WTC11 (cell line): ENCODE measurements around the gene CAVIN1. TPM values are rescaled to one million over a fixed set of nuclear protein-coding genes. Genes with fewer than 3 reads are reported as not detected.

ENCODE experiments used
- ATAC-seq: fragments of 200-7000 bp; cut with Tn5 transposase; 2 replicates; pipeline ENCODE4 v1.10.0; 2021; ENCODE audit warnings: mild to moderate bottlenecking, moderate library complexity
- CTCF ChIA-PET: fragments of 300-600 bp; sonication (Branson Sonifier 250); formaldehyde crosslinking; loops from one replicate; lab custom pipeline; 2021; ENCODE audit warnings: antibody characterized with exemption; lab: Charles Lee
- POLR2A ChIA-PET: fragments of 350-600 bp; sonication (Branson Sonifier 250); formaldehyde crosslinking; loops from one replicate; lab custom pipeline; 2021; ENCODE audit warnings: antibody characterized with exemption; lab: Charles Lee
- DNase-seq: peaks from one replicate; pipeline ENCODE4 v3.0.0; 2021; ENCODE audit warnings: low spot score
- H3K27ac Mint-ChIP-seq: 2 replicates; pipeline ENCODE4 v1.8.0; 2021; ENCODE audit warnings: mixed read lengths
- H3K27me3 Mint-ChIP-seq: 2 replicates; pipeline ENCODE4 v1.8.0; 2021; ENCODE audit warnings: low read depth, mild to moderate bottlenecking, moderate library complexity, mixed read lengths
- H3K36me3 Mint-ChIP-seq: 2 replicates; pipeline ENCODE4 v1.8.0; 2021; ENCODE audit warnings: mixed read lengths
- H3K4me1 Mint-ChIP-seq: 2 replicates; pipeline ENCODE4 v1.8.0; 2022; ENCODE audit warnings: mixed read lengths
- H3K4me3 Mint-ChIP-seq: 2 replicates; pipeline ENCODE4 v1.8.0; 2021; ENCODE audit warnings: mild to moderate bottlenecking, moderate library complexity, mixed read lengths
- H3K9me3 Mint-ChIP-seq: 2 replicates; pipeline ENCODE4 v1.8.0; 2021; ENCODE audit warnings: mixed read lengths
- ATF1 ChIP-seq: sonication (generic); formaldehyde crosslinking; IDR thresholded peaks from 2 replicates; pipeline ENCODE4 v1.8.1; 2023; ENCODE audit warnings: mild to moderate bottlenecking, moderate library complexity, missing genetic modification reagents
- CBFB ChIP-seq: sonication (generic); formaldehyde crosslinking; IDR thresholded peaks from 2 replicates; pipeline ENCODE4 v1.8.1; 2022; ENCODE audit warnings: mild to moderate bottlenecking, low read depth, missing genetic modification reagents
- GABPB1 ChIP-seq: sonication (generic); formaldehyde crosslinking; IDR thresholded peaks from 2 replicates; pipeline ENCODE4 v1.8.1; 2023; ENCODE audit warnings: mild to moderate bottlenecking, missing genetic modification reagents
- NR1H2 ChIP-seq: sonication (generic); formaldehyde crosslinking; IDR thresholded peaks from 2 replicates; pipeline ENCODE4 v1.9.0; 2021; ENCODE audit warnings: mild to moderate bottlenecking, moderate library complexity, missing genetic modification reagents
- NR2C2 ChIP-seq: sonication (generic); formaldehyde crosslinking; IDR thresholded peaks from 2 replicates; pipeline ENCODE4 v1.8.0; 2022; ENCODE audit warnings: mild to moderate bottlenecking, missing genetic modification reagents
- SMAD3 ChIP-seq: sonication (generic); formaldehyde crosslinking; IDR thresholded peaks from 2 replicates; pipeline ENCODE4 v1.8.0; 2022; ENCODE audit warnings: missing genetic modification reagents, mild to moderate bottlenecking, borderline replicate concordance
- TCF7 ChIP-seq: sonication (generic); formaldehyde crosslinking; IDR thresholded peaks from 2 replicates; pipeline ENCODE4 v1.8.0; 2022; ENCODE audit warnings: mild to moderate bottlenecking, low read depth, missing genetic modification reagents, moderate library complexity
- ZNF121 ChIP-seq: sonication (generic); formaldehyde crosslinking; IDR thresholded peaks from 2 replicates; pipeline ENCODE4 v1.8.0; 2023; ENCODE audit warnings: missing genetic modification reagents
- ZNF138 ChIP-seq: sonication (generic); formaldehyde crosslinking; conservative IDR thresholded peaks from 2 replicates; pipeline ENCODE4 v1.8.1; 2022; ENCODE audit warnings: mild to moderate bottlenecking, moderate library complexity, missing genetic modification reagents
- ZNF416 ChIP-seq: fragments of 250-450 bp; sonication (Bioruptor Pico); IDR thresholded peaks from 2 replicates; pipeline ENCODE4 v1.9.0; 2021; ENCODE audit warnings: mild to moderate bottlenecking, inconsistent platforms
- total RNA-seq: library from RNA; stranded (reverse); gene quantifications from 3 replicates; pipeline ENCODE4 v1.2.3, GENCODE V29; 2021
- TF ChIP-seq, protein P1 (sequence below): fragments of 250-450 bp; sonication (Bioruptor Pico); IDR thresholded peaks from 2 replicates; pipeline ENCODE4 v1.9.0; 2021; ENCODE audit warnings: mild to moderate bottlenecking, borderline replicate concordance
- TF ChIP-seq, protein P2 (sequence below): fragments of 250-450 bp; sonication (Bioruptor Pico); conservative IDR thresholded peaks from 2 replicates; pipeline ENCODE4 v1.9.0; 2021; ENCODE audit warnings: mild to moderate bottlenecking
- TF ChIP-seq, protein P3 (sequence below): fragments of 250-450 bp; sonication (Bioruptor Pico); IDR thresholded peaks from 2 replicates; pipeline ENCODE4 v1.8.0; 2021; ENCODE audit warnings: mild to moderate bottlenecking

Gene CAVIN1
- total RNA-seq, 1 experiment from 2014 or later, result 24.6 TPM

DNA sequence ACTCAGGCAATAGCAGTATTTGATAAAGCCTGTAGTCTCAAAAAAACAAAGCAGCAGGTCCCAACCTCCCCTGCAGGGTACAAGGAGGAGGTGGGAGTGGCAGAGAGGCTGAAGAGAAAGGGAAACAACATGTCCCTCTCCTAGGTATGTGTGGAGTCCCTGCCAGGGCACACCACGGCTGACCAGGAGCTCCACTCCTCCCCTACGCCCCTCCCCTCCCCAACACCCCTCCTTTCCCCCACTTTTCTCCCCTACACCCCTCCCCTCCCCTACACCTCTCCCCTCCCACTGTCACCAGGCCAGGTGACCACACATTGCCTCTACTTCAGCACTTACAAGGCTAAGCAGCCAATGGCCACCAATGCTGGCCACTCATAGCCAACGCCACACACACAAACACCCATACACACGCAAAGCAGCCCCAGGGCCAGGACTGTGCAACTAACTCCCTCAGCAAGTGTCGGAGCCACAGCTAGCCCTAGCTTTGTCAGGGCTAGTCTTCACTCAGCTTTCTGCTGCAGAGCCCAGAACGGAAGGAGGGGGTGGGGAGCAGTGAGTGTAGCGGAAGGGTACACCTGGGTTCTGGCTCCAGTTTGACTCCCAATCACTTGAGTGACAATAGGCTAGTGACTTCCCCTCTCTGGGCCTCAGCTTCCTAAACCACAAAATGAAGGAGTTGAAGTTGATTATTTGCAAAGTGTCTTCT, 8.2 kb downstream of the CAVIN1 start (continued):
- TF ChIP-seq ATF1 (CRISPR knock-in tag) (no peak), SMAD3 (CRISPR knock-in tag) (no peak)
- TF ChIP-seq, protein P1, sequence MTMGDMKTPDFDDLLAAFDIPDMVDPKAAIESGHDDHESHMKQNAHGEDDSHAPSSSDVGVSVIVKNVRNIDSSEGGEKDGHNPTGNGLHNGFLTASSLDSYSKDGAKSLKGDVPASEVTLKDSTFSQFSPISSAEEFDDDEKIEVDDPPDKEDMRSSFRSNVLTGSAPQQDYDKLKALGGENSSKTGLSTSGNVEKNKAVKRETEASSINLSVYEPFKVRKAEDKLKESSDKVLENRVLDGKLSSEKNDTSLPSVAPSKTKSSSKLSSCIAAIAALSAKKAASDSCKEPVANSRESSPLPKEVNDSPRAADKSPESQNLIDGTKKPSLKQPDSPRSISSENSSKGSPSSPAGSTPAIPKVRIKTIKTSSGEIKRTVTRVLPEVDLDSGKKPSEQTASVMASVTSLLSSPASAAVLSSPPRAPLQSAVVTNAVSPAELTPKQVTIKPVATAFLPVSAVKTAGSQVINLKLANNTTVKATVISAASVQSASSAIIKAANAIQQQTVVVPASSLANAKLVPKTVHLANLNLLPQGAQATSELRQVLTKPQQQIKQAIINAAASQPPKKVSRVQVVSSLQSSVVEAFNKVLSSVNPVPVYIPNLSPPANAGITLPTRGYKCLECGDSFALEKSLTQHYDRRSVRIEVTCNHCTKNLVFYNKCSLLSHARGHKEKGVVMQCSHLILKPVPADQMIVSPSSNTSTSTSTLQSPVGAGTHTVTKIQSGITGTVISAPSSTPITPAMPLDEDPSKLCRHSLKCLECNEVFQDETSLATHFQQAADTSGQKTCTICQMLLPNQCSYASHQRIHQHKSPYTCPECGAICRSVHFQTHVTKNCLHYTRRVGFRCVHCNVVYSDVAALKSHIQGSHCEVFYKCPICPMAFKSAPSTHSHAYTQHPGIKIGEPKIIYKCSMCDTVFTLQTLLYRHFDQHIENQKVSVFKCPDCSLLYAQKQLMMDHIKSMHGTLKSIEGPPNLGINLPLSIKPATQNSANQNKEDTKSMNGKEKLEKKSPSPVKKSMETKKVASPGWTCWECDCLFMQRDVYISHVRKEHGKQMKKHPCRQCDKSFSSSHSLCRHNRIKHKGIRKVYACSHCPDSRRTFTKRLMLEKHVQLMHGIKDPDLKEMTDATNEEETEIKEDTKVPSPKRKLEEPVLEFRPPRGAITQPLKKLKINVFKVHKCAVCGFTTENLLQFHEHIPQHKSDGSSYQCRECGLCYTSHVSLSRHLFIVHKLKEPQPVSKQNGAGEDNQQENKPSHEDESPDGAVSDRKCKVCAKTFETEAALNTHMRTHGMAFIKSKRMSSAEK (CRISPR knock-in tag), result no peak

DNA sequence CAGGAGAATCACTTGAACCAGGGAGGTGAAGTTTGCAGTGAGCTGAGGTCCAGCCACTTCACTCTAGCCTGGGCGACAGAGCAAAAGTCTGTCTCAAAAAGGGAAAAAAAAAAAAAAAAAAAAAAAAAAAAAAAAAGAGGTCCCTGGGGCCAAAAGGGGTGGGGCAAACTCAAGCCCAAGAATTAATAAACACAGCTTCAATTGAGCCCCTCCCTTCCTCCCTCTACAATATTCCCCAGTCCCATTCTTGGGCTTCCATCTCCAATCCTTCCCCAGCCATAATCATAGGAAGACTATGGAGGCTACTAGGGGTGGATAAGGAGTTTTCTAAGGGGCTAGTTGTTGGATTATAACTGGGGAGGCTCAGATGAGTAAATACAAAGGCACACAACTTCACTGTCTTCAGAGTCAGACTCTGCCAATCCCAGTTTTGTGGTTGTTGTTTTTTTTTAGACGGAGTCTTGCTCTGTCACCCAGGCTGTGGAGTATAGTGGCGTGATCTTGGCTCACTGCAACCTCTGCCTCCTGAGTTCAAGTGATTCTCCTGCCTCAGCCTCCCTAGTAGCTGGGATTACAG, 9.5 kb downstream of the CAVIN1 start:
- DNase-seq, result no peak
- Mint-ChIP-seq H3K27ac (no peak overlapping the region), H3K36me3 (no peaks in the 10 kb centered on the region), H3K27me3 (no peaks in the 10 kb centered on the region), H3K4me1 (peaks cover 9% of the 10 kb centered on the region), H3K4me3 (no peak overlapping the region), H3K9me3 (no peaks in the 10 kb centered on the region)
- ChIA-PET POLR2A (interaction anchor here (0.8 kb wide), 1 partner anchor 9 kb away, joined by 3 read pairs; no protein-coding TSS in a partner anchor), CTCF (interaction anchor here (0.6 to 1.6 kb wide), 3 partner anchors 114 to 253 kb away, joined by 3 to 6 read pairs (median 3); no protein-coding TSS in a partner anchor)
- no peak for TF ChIP-seq GABPB1 (CRISPR knock-in tag)
- TF ChIP-seq, protein P1 (CRISPR knock-in tag), result no peak
- no peak for TF ChIP-seq ZNF416 (CRISPR knock-in tag)
- TF ChIP-seq, protein P2, sequence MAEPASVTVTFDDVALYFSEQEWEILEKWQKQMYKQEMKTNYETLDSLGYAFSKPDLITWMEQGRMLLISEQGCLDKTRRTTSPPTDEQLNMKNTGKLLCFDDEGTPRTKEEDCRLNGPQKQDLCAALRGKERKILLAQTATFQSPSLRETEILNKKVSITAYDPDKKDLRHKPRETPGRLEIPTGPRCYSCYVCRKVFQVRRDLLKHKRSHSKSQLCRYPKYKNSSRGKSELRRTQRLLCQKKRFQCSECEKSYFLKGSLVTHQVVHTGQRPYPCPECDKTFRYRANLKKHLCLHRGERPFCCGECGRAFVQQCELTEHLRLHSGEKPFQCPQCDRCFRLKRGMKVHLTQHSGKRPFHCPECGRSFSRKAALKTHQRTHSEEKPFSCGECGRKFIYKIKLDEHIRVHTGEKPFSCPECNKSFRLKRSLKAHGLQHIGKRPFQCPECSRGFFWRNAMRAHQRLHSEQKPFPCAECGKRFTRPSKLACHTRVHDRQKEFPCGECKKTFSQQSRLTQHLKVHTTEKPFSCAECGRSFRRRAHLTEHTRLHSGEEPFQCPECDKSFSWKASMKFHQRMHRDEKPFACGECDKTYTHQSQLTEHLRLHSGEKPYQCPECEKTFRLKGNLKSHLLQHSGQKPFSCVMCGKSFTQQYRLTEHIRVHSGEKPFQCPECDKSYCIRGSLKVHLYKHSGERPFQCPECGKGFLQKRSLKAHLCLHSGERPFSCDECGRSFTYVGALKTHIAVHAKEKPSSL, result no peak
- TF ChIP-seq TCF7 (CRISPR knock-in tag), result no peak
- TF ChIP-seq ZNF138, result no peak
- no peak for ATAC-seq

DNA sequence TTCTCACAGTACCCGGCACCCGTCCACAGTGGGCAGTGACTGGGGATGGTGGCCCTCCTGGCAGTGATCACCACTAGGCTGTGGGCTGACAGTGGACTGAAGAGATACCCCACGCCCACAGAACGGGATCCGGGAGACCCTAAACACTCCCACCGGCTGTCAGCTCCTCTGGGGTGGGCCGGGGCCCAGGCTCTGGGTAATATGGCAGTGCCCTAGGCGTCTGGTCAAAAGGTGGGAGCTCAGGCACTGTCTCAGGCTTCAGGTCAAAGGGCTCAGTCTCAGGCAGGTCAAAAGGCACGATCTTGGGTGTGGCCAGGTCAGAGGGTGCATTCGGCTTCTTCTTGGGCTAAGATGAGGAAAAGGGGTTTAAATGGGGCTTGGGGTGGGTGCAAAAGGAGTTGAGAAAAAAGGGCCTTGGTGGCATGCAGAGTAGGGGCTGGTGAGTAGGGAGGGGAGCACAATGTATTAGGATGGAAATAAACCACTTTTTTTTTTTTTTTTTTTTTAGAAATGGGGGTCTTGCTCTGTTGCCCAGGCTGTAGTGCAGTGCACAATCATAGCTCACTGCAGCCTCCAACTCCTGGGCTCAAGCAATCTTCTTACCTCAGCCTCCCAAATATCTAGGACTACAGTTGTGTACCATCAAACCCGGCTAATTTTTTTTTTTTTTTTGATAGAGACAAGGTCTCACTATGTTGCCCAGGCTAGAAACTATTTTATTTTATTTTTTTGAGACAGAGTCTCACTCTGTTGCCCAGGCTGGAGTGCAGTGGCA, 11.0 kb downstream of the CAVIN1 start:
- TF ChIP-seq SMAD3 (CRISPR knock-in tag) (no peak), NR1H2 (CRISPR knock-in tag) (no peak), ZNF121 (0 out of 2 replicates have a peak, but pooled peaks have one; percentile 17), NR2C2 (CRISPR knock-in tag) (no peak), CBFB (CRISPR knock-in tag) (no peak)
- TF ChIP-seq, protein P3, sequence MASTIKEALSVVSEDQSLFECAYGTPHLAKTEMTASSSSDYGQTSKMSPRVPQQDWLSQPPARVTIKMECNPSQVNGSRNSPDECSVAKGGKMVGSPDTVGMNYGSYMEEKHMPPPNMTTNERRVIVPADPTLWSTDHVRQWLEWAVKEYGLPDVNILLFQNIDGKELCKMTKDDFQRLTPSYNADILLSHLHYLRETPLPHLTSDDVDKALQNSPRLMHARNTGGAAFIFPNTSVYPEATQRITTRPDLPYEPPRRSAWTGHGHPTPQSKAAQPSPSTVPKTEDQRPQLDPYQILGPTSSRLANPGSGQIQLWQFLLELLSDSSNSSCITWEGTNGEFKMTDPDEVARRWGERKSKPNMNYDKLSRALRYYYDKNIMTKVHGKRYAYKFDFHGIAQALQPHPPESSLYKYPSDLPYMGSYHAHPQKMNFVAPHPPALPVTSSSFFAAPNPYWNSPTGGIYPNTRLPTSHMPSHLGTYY (CRISPR knock-in tag), result no peak
- TF ChIP-seq, all 79 proteins: peak for 1
- Mint-ChIP-seq H3K4me3 (no peak overlapping the region), H3K27me3 (no peaks in the 10 kb centered on the region), H3K4me1 (peaks cover 21% of the 10 kb centered on the region), H3K36me3 (no peaks in the 10 kb centered on the region), H3K9me3 (no peaks in the 10 kb centered on the region), H3K27ac (no peak overlapping the region)
- ChIA-PET CTCF (interaction anchor here (1.2 kb wide), 1 partner anchor 16 kb away, joined by 3 read pairs; no protein-coding TSS in a partner anchor), POLR2A (no interaction called here)
- DNase-seq (no peak), ATAC-seq (no peak)
